ENCODE data around the gene NDUFAF8.

DNA sequence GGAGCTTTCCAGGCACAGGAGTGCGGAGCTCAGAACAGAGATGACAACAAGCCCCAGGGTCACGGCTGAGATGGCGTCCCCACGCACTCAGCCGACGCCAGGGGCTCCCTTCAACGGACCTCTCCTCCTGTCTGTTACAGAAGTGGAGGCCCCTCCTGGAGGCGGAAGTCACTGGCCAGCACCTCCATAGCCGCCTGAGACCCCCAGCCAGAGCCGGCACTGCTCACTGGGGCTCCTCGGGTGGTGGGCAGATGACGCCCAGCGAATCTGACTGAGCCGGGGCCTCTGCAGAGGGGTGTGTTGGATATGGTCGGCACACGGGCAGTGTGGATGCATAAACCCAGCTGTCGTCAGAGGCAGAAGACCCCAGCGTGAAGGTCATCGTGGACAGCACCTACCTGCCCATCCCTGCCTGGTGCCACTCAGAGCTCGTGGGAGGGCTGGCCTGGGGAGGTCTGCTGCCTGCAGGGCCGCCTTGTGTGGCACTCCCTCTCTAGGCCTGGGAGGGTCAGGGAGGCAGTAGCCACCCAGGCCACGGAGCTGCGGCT lies 20.0 kb downstream of the NDUFAF8 start:
- TF ChIP-seq, protein P1, sequence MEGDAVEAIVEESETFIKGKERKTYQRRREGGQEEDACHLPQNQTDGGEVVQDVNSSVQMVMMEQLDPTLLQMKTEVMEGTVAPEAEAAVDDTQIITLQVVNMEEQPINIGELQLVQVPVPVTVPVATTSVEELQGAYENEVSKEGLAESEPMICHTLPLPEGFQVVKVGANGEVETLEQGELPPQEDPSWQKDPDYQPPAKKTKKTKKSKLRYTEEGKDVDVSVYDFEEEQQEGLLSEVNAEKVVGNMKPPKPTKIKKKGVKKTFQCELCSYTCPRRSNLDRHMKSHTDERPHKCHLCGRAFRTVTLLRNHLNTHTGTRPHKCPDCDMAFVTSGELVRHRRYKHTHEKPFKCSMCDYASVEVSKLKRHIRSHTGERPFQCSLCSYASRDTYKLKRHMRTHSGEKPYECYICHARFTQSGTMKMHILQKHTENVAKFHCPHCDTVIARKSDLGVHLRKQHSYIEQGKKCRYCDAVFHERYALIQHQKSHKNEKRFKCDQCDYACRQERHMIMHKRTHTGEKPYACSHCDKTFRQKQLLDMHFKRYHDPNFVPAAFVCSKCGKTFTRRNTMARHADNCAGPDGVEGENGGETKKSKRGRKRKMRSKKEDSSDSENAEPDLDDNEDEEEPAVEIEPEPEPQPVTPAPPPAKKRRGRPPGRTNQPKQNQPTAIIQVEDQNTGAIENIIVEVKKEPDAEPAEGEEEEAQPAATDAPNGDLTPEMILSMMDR (IDR thresholded peaks at IDR 0.05), result no peak
- no peak for TF ChIP-seq POLR2A (IDR thresholded peaks at IDR 0.05)
